Stimulated activated CD4-positive, alpha-beta T cell treated with anti-CD3 and anti-CD28 coated beads, Interleukin-1b, Interleukin-23, amount 100 ng/mL, for 1 hour (primary cell): ENCODE data around the gene KLF7.

Experiments used
- DNase-seq, 2 donors: peaks; one replicate each; pipeline ENCODE4 v3.0.0-alpha.2; 2020; ENCODE audit warnings: low read depth in 2 of 2

KLF7 gene

DNA sequence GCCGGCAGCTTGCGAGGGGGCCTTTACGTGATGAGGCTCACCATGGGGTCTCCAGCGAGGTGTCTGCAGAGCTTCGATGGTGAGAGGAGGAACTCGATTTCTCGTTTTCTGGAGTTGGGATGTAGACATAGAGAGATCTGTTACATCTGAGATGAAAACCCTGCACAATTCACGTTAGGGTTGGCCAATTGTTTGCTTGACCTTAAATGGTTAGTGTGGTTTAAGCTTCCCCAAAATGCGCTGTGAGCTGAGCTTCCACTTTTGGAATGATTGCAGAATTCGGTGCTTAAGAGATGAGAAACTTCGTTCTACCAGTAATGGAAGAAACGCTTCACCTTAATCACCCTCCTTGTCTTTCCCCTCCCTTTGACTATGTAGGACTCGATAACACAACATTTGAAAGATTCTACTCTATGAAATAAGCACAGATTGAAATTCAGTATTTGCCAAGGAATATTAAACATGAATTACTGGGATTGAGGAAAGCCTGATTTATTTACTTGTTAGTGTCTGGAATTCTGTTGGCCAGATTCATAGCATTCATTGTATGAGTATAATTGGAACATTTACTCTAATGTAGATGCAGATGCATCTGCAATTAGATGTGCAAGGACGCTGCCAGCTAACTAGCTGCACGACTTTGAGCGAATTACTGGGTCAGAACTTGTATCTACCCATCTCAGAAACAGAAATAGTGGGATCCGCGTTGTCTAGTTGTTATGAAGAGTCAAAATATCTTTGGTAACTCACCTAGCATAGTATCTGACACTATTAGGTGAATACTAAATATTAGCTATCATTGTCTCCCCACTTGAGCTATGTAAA is 1.6 kb upstream of the KLF7 start:
- no peak for DNase-seq

DNA sequence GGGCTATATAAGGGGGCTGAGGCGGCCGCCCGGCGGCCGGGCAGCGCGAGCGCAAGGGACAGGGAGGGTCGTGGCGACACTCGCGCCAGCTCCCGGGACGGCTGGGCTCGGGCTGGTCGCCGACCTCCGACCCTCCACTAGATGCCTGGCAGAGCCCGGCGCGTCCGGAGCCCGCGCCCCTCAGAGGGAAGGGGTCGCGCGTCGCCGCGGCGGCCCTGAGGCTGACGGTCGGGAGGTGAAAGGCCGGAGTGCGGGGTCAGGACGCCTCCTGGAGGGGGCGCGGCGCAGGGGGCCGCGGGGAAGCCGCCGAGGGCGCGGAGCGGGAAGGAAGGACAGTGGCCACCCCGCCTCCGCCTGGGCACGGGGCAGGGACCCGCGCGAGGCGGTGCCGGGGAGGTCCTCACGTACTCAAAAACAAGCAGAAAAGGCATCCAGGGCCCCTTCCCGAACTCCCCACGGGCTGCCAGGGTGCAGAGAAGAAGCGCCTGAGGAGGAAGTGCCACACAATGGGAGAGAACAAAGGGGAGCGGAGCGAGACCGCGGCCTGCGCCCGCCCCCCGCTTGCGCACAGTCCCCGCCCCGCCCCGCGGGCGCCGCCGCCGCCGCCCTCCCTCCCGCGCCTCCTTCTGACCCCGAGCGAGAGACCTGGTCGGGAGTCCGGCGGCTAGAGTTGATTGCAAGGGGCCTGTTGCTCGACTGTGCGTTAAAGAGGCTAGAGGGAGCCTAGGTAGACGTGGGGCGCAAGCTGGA is 776 bp upstream of the KLF7 start:
- DNase-seq = peak in 1 of 2 donors; percentile 32

GRCh38 chr2:207166039-207166348 is 246 bp upstream of the KLF7 start:
- peak; percentile 84 to 89 for DNase-seq

DNA sequence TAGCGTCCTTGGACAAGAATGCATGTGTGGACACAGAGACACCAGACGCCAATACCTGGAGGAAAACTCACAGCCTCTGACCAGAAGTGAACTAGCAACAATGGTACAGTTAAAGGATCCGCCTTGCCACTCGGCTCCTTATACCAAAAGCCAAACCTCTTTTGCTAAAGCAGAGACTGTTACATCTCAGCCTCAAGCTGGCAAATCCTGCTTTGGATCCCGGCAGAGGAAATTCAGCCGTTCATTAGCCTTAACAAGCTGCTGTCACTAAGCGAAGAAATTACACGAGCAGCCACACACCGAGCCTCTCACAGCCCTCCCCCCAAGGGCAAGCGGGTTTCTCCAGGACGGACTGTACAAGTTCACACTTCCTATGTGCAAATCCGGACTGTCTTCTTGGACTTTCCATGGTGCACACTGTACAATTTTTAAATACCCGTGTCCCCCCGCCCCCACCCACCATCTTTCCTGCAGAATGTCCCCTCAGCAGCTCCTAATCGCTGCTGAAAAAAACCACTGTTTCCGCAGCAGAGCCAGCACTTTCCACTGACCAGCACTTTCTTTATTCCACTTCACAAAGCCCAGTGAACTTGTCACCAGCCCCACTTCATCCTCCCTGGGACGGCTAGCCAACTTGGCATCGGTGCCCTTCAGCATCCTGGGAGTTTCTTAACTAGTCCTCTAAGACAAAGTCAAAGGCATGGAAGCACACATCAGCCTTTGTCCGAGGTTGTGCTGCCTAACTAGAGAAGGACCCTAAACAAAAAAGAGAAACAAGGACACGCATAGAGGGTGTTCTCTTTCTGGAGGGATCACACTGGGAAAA is 1.5 kb downstream of the KLF7 start:
- DNase-seq = no peak

DNA sequence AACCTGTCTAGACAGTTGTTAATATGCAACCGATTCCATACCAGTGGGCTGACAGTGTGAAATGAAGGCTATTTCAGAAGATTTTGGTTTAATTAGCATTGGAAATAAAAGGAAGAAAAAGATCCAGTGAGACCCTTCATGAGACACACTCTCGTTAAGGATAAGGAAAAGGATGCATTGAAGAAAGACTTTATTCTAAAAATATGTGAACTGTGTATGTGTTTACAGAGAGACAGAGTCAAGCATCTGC is 2.1 kb downstream of the KLF7 start:
- no peak for DNase-seq

DNA sequence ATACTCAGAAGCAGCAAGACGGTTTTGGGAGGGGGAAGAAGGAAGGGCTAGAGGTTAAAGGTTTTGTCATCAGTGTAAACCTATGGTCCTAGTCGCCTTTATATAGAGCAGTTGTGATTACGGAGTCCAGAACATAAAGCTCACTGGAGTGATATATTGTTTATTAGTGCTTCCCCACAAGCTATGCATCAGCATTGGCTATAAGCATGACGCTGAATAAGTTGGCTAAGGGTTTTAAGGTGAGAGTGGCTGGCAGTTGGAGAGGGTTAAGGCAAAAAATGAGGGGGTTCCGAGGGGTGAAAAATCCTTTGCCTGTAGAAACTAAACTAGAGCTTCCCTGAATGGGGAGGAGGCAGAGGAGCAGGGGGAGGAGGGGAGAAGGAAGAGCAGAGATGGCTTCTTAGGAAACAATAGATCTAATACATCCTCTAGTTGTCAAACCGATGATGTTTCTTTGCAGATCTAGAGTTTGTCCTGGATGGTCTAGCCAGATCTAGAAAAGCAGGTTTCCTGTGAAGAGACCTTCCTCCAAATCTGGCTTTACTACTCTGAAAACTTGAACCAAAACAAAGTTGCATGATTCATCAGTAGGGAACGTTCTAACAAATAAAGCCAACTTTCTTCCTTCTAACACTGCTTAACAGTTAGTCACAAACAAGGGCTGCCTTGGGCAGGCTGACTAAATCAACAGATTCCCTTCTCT is 2.5 kb downstream of the KLF7 start:
- no peak for DNase-seq

- DNase-seq = no peak
Observed at GRCh38 chr2:207162316-207162715, 3.4 kb downstream of the KLF7 start.

DNA sequence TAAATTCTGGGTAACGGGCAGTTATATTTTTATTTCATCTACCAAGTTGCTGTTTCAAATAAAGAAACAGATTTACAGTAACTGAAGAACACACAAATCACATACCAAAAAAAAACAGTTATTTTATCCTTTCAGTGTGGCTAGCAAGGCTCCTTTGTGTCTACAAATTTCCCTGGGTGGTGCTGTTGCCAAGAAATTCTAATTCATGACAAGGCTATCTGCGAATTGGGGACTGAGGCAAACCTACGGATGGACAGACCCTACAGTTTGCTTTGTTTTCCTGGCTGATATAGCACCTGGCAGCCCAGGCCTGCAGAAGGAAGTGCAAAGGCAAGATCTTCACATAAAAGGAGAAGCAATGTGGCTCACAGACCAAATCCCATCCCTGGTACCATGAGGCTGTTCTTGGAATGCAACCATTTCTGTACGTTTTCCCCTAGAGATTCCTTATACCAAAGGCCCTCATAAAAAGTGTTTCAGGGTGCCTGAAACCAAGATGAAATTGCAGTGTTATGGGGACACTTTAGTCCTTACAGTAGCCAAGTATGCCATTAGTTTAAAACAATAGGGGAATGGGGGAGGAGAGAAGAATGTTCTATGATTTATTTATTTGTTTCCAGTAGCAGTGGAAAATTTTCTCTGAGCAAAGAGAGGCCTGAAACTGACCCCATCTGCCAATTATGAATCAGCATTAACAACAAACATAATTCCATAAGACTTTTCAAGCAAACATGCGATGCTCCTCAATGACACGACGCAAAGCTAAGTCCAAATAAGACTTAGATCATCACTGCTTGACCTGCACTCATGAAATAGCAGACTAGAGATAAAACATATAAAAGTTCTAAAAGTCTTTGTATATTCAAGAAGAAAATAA is 4.3 kb downstream of the KLF7 start:
- DNase-seq = no peak

DNA sequence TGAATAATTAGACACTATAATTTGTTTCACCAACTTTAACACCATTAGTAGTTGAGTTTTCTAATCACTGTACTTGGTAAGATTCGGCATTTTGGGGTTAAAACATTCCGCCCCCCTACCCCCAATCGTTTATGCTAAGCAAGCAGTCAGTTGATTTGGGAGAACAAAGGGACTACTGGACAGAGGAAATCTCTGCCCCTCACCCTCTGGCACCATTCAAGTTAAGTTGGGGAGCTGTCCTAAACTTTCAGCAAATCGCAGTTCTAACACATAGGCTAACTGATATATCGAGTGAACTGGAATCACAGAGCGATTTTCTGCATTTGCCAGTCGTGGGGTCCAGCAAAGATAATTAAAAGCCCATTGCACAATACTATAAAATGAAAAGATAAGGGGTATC is 5.6 kb downstream of the KLF7 start:
- DNase-seq = no peak

- DNase-seq = no peak
Observed at GRCh38 chr2:207159002-207159401, 6.7 kb downstream of the KLF7 start.

- no peak for DNase-seq
Observed at GRCh38 chr2:207157731-207158130, 8.0 kb downstream of the KLF7 start.

DNA sequence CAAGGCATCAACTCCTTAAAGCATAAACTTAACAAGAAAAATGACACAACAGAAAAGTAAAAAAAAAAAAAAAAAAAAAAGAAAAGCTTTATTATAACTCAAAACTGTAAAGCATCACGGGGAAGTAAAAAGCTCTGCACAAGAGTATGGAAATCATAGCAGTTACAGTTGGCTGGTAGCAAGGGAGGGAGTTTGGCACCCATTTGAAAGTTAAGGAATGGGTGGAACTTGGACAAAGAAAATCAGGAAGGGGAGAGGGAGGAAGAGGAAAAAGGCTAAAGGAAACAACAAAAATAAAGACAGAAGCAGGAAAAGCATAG is 8.6 kb downstream of the KLF7 start:
- no peak for DNase-seq

GRCh38 chr2:207156451-207157161 is 9.1 kb downstream of the KLF7 start:
- no peak for DNase-seq

DNA sequence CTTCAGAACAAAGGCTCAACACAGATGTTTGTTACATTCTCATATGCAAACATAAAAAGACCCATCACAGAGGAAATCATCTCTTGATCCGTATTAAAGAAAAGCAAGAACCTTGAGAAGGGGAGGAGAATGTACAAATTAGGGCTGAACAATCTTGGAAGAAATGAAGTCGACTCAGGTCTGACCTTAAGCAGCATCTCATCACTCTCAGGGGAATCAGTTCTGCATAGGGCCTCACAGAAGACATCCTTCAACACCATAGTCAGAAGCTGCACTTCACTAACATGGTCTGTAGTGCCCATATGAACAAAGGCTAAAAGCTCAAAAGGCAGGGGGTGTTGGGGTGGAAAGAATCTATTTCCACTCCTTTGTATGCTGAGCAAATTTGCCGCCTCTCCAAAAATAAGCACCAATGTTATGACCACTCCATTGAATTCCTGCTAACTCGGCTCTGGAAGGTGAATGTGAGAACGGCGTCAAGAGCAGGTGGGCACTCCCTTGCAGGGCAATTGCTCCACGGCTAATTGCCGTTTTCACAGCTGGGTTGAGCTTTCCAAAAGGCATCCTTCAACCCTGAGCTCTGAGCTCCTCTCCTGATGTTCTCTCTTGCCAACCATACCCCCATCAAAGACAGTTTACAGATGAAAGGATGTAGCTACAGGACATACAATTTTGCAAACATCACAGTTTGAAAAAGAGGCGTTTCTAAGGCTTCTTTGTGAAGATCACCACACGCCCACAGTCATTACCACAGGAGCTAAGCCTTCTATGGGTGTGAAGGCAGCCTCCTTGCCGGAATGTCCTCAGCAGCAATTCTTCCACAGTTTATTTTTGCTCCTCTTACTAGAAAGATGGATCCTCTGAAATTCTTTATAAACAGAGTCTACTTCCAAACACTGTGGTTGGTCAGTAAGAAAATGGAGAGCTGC is 10.0 kb downstream of the KLF7 start:
- DNase-seq = no peak

GRCh38 chr2:207154556-207155510 is 10.9 kb downstream of the KLF7 start:
- DNase-seq = no peak

GRCh38 chr2:207153266-207153975 is 12.3 kb downstream of the KLF7 start:
- DNase-seq = no peak

- DNase-seq = no peak
Observed at GRCh38 chr2:207151048-207151447, 14.7 kb downstream of the KLF7 start.

- no peak for DNase-seq
Observed at GRCh38 chr2:207150284-207150683, 15.5 kb downstream of the KLF7 start.
